Nephron (organoid): Measurements from ENCODE around the gene LRRC49.

Experiments used
- H3K27ac Mint-ChIP-seq, 3 experiments: 2 replicates each; pipeline ENCODE4 v1.8.0; 2020; ENCODE audit warnings: mixed read lengths in 3 of 3, mild to moderate bottlenecking in 2 of 3, moderate library complexity in 1 of 3
- H3K27me3 Mint-ChIP-seq: 2 replicates; pipeline ENCODE4 v1.8.0; 2021; ENCODE audit warnings: low read depth, mild to moderate bottlenecking, moderate library complexity, mixed read lengths
- H3K36me3 Mint-ChIP-seq: 2 replicates; pipeline ENCODE4 v1.8.0; 2020; ENCODE audit warnings: low read depth, mixed read lengths
- H3K4me1 Mint-ChIP-seq: 2 replicates; pipeline ENCODE4 v1.8.0; 2020; ENCODE audit warnings: mixed read lengths
- H3K4me3 Mint-ChIP-seq, 3 experiments: 2 replicates each; pipeline ENCODE4 v1.8.0; 2020; ENCODE audit warnings: mild to moderate bottlenecking in 3 of 3, mixed read lengths in 3 of 3, moderate library complexity in 2 of 3
- H3K9me3 Mint-ChIP-seq: 2 replicates; pipeline ENCODE4 v1.8.0; 2020; ENCODE audit warnings: mixed read lengths
- TF ChIP-seq, protein P1 (sequence below), 3 experiments: fragments of 200-600 bp; sonication (generic); IDR thresholded peaks; one replicate each; pipeline ENCODE4 v1.5.0; 2021; ENCODE audit warnings: antibody characterized with exemption in 3 of 3; ENCODE audit not compliant: unreplicated experiment in 3 of 3

LRRC49 gene

DNA sequence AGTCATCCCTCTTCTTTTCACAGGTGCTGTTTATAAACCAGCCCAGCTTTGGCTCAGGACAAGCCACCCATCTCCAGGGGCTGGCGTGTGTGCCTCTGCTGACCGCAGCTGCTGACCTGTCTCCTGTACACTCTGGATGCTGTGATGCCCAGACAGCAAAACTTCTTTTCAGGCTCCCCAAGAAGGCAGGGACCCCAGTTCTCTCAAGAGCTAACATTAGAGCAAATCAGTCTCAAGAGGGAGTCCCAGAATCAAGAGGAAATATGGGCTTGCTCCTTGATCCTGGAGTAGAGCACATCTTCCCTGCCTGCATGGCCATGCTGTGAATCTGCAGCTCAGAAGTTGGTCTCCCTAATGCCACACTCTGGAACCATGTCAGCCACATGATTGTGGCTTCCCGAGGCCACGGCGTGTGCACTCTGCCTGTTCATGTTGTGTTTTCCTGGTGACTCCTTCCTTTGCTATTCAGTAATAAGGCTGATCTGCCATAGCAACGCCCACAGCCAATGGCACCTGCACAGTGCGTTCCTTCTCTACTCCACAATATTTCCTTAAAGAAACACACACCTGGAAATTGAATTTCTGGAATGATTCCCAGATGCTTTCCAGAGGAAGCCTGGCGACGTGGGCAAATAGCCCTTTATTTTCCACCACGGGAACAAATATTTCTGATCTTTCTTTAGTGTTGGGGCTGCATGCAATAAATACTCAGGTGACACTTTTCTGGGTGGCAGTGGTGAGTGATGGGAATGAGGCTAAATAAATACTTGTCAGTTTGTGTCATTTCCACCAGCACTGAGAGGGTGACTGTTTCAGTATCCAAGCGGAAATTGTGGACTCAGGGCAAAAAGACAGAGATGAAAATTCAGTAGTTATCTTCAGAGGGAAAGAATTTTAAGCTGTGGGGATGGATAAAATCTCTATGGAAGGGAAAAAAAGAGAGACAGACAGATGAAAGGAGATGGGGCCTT, 200.7 kb downstream of the LRRC49 start:
- Mint-ChIP-seq H3K27ac (no peak overlapping the region), H3K4me3 (no peak overlapping the region), H3K4me1 (no peaks in the 10 kb centered on the region), H3K9me3 (peaks cover 9% of the 10 kb centered on the region), H3K36me3 (no peaks in the 10 kb centered on the region), H3K27me3 (peaks cover 8% of the 10 kb centered on the region)
- TF ChIP-seq, protein P1, sequence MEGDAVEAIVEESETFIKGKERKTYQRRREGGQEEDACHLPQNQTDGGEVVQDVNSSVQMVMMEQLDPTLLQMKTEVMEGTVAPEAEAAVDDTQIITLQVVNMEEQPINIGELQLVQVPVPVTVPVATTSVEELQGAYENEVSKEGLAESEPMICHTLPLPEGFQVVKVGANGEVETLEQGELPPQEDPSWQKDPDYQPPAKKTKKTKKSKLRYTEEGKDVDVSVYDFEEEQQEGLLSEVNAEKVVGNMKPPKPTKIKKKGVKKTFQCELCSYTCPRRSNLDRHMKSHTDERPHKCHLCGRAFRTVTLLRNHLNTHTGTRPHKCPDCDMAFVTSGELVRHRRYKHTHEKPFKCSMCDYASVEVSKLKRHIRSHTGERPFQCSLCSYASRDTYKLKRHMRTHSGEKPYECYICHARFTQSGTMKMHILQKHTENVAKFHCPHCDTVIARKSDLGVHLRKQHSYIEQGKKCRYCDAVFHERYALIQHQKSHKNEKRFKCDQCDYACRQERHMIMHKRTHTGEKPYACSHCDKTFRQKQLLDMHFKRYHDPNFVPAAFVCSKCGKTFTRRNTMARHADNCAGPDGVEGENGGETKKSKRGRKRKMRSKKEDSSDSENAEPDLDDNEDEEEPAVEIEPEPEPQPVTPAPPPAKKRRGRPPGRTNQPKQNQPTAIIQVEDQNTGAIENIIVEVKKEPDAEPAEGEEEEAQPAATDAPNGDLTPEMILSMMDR (IDR thresholded peaks at IDR 0.05; ENCODE audit: unreplicated experiment in 3 of 3) = no peak

- H3K9me3 Mint-ChIP-seq = peaks cover 3% of the 10 kb centered on the region
- no peak overlapping the region for H3K4me3 Mint-ChIP-seq
- TF ChIP-seq, protein P1 (IDR thresholded peaks at IDR 0.05; ENCODE audit: unreplicated experiment in 3 of 3) = no peak
- no peak overlapping the region for H3K27ac Mint-ChIP-seq
- H3K4me1 Mint-ChIP-seq = no peaks in the 10 kb centered on the region
- peaks cover 3% of the 10 kb centered on the region for H3K27me3 Mint-ChIP-seq
- H3K36me3 Mint-ChIP-seq = no peaks in the 10 kb centered on the region
These were observed 201.5 kb downstream of the LRRC49 start for GRCh38 chr15:71094137-71094536.

- no peaks in the 10 kb centered on the region for H3K4me1 Mint-ChIP-seq
- peaks cover 3% of the 10 kb centered on the region for H3K9me3 Mint-ChIP-seq
- H3K36me3 Mint-ChIP-seq = no peaks in the 10 kb centered on the region
- no peak overlapping the region for H3K4me3 Mint-ChIP-seq
- TF ChIP-seq, protein P1 (IDR thresholded peaks at IDR 0.05; ENCODE audit: unreplicated experiment in 3 of 3) = no peak
- H3K27ac Mint-ChIP-seq = no peak overlapping the region
- H3K27me3 Mint-ChIP-seq = peaks cover 3% of the 10 kb centered on the region
These were observed 204.1 kb downstream of the LRRC49 start for GRCh38 chr15:71096676-71097075.

- H3K36me3 Mint-ChIP-seq = no peaks in the 10 kb centered on the region
- no peaks in the 10 kb centered on the region for H3K4me1 Mint-ChIP-seq
- no peak overlapping the region for H3K27ac Mint-ChIP-seq
- TF ChIP-seq, protein P1 (IDR thresholded peaks at IDR 0.05; ENCODE audit: unreplicated experiment in 3 of 3) = no peak
- H3K4me3 Mint-ChIP-seq = no peak overlapping the region
- peaks cover 3% of the 10 kb centered on the region for H3K9me3 Mint-ChIP-seq
- peaks cover 3% of the 10 kb centered on the region for H3K27me3 Mint-ChIP-seq
These were observed 205.3 kb downstream of the LRRC49 start for GRCh38 chr15:71097890-71098289.

GRCh38 chr15:71098920-71099319, 206.3 kb downstream of the LRRC49 start:
- TF ChIP-seq, protein P1 (IDR thresholded peaks at IDR 0.05; ENCODE audit: unreplicated experiment in 3 of 3) = no peak

More at GRCh38 chr15:71098920-71099319, 206.3 kb downstream of the LRRC49 start:
- H3K36me3 Mint-ChIP-seq = no peaks in the 10 kb centered on the region
- H3K4me1 Mint-ChIP-seq = peaks cover 5% of the 10 kb centered on the region
- H3K9me3 Mint-ChIP-seq = peaks cover 9% of the 10 kb centered on the region
- H3K27me3 Mint-ChIP-seq = no peaks in the 10 kb centered on the region
- H3K27ac Mint-ChIP-seq = no peak overlapping the region
- no peak overlapping the region for H3K4me3 Mint-ChIP-seq
